ENCODE measurements around the gene FANK1.
"Not testable (repeated sequence)": the region's sequence is repeated elsewhere in the genome, so short reads cannot be mapped to it uniquely, and the experiment has no call there.

The FANK1 gene

DNA sequence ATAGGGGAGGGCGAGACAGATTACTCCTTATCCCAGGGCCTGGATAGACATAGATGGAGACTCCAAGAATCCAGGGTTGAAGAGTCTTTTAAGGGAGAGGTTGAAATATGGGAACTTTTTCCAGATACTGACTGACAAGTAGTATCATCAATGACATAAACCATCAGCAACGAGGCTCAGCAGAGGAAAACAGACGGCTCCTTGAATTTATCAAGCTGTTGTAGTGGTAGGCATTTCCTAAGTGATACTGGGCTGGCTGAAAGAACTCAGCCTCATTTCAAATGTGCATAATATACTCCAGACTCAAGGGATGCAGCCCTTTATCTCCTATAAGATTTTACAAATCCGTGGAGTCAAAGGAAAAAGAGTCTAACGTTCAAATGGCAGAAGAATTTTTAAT is 150.5 kb downstream of the FANK1 start:
- no peak overlapping the region for H3K4me2 ChIP-seq (ENCODE audit: low read depth, low read length)
- no peaks in the 10 kb centered on the region for H4K20me1 ChIP-seq (ENCODE audit: insufficient read depth, low read length)
- H3K9me2 ChIP-seq (replicated peaks; ENCODE audit: insufficient read depth, low read length): no peaks in the 10 kb centered on the region
- DNase-seq: no peak
- H3K4me3 ChIP-seq (ENCODE audit: low read length): no peak overlapping the region
- no peak overlapping the region for H2AFZ ChIP-seq (ENCODE audit: low read length)
- H3K79me2 ChIP-seq (ENCODE audit: low read length): no peaks in the 10 kb centered on the region
- no peak overlapping the region for H3K9ac ChIP-seq (ENCODE audit: low read length)
- no peak for TF ChIP-seq EZH2 (optimal IDR thresholded peaks at IDR 0.05; ENCODE audit: low read depth, low read length)
- no peaks in the 10 kb centered on the region for H3K9me3 ChIP-seq (replicated peaks; ENCODE audit: insufficient read depth, low read length)
- no peak overlapping the region for H3K27ac ChIP-seq (ENCODE audit: low read length)
- no peaks in the 10 kb centered on the region for H3K36me3 ChIP-seq (replicated peaks; ENCODE audit: insufficient read depth, low read length)
- H3K27me3 ChIP-seq (replicated peaks; ENCODE audit: insufficient read depth, low read length): no peaks in the 10 kb centered on the region; the same call in 1 of the 2 replicates
- H3K4me1 ChIP-seq (ENCODE audit: low read length): no peaks in the 10 kb centered on the region
- no peaks in the 10 kb centered on the region for H3F3A ChIP-seq (ENCODE audit: insufficient read depth, low read length)

DNA sequence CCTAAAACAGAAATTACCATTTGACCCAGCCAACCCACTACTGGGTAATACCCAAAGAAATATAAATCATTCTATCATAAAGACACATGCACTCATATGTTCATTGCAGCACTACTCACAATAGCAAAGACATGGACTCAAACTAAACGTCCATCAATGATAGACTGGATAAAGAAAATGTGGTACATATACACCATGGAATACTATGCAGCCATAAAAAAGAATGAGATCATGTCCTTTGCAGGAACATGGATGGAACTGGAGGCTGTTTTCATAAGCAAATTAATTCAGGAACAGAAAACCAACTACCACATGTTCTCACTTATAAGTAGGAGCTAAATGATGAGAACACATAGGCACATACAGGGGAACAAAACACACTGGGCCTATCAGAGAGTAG is 151.4 kb downstream of the FANK1 start:
- H3K9ac ChIP-seq (ENCODE audit: low read length): not testable (repeated sequence)

DNA sequence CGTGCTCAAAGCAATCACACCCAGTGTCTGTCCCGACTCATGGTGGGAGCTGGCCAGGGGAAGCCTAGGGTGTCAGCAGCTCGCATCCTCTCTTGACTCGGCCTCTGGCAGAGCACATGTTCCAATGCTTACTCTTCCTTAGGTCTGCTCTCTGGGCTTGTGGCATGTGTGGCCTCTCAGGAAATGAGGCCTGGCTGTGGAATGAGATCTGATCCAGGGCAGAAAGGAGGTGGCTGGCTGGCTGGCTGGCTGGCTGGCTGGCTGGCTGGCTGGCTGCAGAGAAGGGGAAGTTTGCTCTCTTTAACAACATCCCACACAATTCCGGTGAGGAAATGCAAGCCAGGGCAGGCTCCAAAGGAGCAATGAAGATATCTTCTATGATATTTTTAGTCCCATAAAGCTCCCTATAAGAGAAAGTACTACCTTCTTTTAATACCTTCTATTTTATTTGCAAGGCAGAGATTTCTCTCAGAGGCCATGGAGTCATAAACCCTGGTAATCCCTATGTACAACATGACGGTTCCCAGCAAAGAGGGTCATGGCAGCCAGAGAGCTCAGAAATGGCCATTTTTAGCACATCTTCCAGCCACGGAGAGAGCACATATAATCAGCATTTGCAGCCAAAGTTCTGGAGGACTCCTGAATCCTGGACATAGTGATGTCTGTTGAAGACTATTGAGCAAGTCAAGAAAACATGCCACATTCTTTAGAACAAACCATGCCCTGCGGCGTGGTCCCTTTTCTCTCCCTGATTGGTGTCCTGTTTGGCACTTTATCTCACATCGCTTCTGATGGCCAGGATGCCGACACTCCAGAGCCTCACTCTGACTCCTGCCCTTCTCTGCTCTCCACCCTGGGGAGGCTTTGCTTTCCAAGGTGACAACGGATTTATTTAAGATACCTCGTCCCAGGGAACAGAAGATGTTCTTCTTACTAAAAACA is 153.7 kb downstream of the FANK1 start:
- H3K9ac ChIP-seq (ENCODE audit: low read length): no peak overlapping the region
- no peak overlapping the region for H3K4me2 ChIP-seq (ENCODE audit: low read depth, low read length)
- H3K4me3 ChIP-seq (ENCODE audit: low read length): no peak overlapping the region
- H3K4me1 ChIP-seq (ENCODE audit: low read length): no peaks in the 10 kb centered on the region
- H4K20me1 ChIP-seq (ENCODE audit: insufficient read depth, low read length): no peaks in the 10 kb centered on the region
- H3K27ac ChIP-seq (ENCODE audit: low read length): no peak overlapping the region
- no peaks in the 10 kb centered on the region for H3K36me3 ChIP-seq (replicated peaks; ENCODE audit: insufficient read depth, low read length)
- TF ChIP-seq EZH2phosphoT487 (IDR thresholded peaks at IDR 0.05; ENCODE audit: low read length) (no peak), EZH2 (optimal IDR thresholded peaks at IDR 0.05; ENCODE audit: low read depth, low read length) (no peak)
- TF ChIP-seq, protein P1, sequence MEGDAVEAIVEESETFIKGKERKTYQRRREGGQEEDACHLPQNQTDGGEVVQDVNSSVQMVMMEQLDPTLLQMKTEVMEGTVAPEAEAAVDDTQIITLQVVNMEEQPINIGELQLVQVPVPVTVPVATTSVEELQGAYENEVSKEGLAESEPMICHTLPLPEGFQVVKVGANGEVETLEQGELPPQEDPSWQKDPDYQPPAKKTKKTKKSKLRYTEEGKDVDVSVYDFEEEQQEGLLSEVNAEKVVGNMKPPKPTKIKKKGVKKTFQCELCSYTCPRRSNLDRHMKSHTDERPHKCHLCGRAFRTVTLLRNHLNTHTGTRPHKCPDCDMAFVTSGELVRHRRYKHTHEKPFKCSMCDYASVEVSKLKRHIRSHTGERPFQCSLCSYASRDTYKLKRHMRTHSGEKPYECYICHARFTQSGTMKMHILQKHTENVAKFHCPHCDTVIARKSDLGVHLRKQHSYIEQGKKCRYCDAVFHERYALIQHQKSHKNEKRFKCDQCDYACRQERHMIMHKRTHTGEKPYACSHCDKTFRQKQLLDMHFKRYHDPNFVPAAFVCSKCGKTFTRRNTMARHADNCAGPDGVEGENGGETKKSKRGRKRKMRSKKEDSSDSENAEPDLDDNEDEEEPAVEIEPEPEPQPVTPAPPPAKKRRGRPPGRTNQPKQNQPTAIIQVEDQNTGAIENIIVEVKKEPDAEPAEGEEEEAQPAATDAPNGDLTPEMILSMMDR (IDR thresholded peaks at IDR 0.05; ENCODE audit: low read length): no peak
- no peaks in the 10 kb centered on the region for H3F3A ChIP-seq (ENCODE audit: insufficient read depth, low read length)
- no peak for DNase-seq
- no peaks in the 10 kb centered on the region for H3K79me2 ChIP-seq (ENCODE audit: low read length)
- H3K9me3 ChIP-seq (replicated peaks; ENCODE audit: insufficient read depth, low read length): no peaks in the 10 kb centered on the region
- no peaks in the 10 kb centered on the region for H3K27me3 ChIP-seq (replicated peaks; ENCODE audit: insufficient read depth, low read length)
- no peak overlapping the region for H2AFZ ChIP-seq (ENCODE audit: low read length)
- no peaks in the 10 kb centered on the region for H3K9me2 ChIP-seq (replicated peaks; ENCODE audit: insufficient read depth, low read length)

More for the DNA sequence above, 151.4 kb downstream of the FANK1 start:
- H3K4me1 ChIP-seq (ENCODE audit: low read length); DNase-seq; H3K36me3 ChIP-seq (replicated peaks; ENCODE audit: insufficient read depth, low read length); H3K4me2 ChIP-seq (ENCODE audit: low read depth, low read length); H3K9me2 ChIP-seq (replicated peaks; ENCODE audit: insufficient read depth, low read length); H4K20me1 ChIP-seq (ENCODE audit: insufficient read depth, low read length); H3K79me2 ChIP-seq (ENCODE audit: low read length); H2AFZ ChIP-seq (ENCODE audit: low read length); H3F3A ChIP-seq (ENCODE audit: insufficient read depth, low read length); H3K4me3 ChIP-seq (ENCODE audit: low read length); H3K27me3 ChIP-seq (replicated peaks; ENCODE audit: insufficient read depth, low read length); H3K9me3 ChIP-seq (replicated peaks; ENCODE audit: insufficient read depth, low read length); H3K27ac ChIP-seq (ENCODE audit: low read length): not testable (repeated sequence)

DNA sequence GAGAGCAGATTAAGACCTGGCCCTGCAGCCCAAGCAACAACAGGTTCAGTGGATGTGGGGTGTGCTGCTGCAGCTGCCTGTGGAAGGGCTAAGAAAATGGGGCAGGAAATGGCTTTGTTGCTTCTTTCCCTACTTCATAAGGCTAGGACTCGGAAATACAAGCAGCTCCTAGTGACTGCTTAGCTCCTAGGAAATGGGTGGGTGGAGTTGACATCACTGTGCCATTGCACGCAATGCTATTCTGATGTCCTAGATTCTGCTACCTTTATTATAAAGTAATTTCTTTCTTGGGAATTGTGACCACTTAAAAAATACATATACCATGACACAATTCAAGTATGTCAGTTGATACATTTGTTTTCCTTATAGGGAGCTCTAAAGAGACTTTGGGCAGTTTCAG is 155.8 kb downstream of the FANK1 start:
- H2AFZ ChIP-seq (ENCODE audit: low read length): no peak overlapping the region
- no peak overlapping the region for H3K9ac ChIP-seq (ENCODE audit: low read length)
- no peaks in the 10 kb centered on the region for H3F3A ChIP-seq (ENCODE audit: insufficient read depth, low read length)
- H4K20me1 ChIP-seq (ENCODE audit: insufficient read depth, low read length): no peaks in the 10 kb centered on the region
- no peaks in the 10 kb centered on the region for H3K79me2 ChIP-seq (ENCODE audit: low read length)
- no peaks in the 10 kb centered on the region for H3K9me2 ChIP-seq (replicated peaks; ENCODE audit: insufficient read depth, low read length)
- no peak overlapping the region for H3K27ac ChIP-seq (ENCODE audit: low read length)
- no peak for DNase-seq
- no peaks in the 10 kb centered on the region for H3K4me1 ChIP-seq (ENCODE audit: low read length)
- no peak overlapping the region for H3K4me2 ChIP-seq (ENCODE audit: low read depth, low read length)
- no peaks in the 10 kb centered on the region for H3K9me3 ChIP-seq (replicated peaks; ENCODE audit: insufficient read depth, low read length)
- H3K4me3 ChIP-seq (ENCODE audit: low read length): no peak overlapping the region
- no peaks in the 10 kb centered on the region for H3K27me3 ChIP-seq (replicated peaks; ENCODE audit: insufficient read depth, low read length)
- no peak for TF ChIP-seq EZH2phosphoT487 (IDR thresholded peaks at IDR 0.05; ENCODE audit: low read length)
- TF ChIP-seq, protein P1 (IDR thresholded peaks at IDR 0.05; ENCODE audit: low read length): no peak
- TF ChIP-seq EZH2 (optimal IDR thresholded peaks at IDR 0.05; ENCODE audit: low read depth, low read length): no peak
- H3K36me3 ChIP-seq (replicated peaks; ENCODE audit: insufficient read depth, low read length): no peaks in the 10 kb centered on the region

All from MM.1S (cell line).